Measurements from ENCODE around the gene ERG28. TPM values are rescaled to one million over a fixed set of nuclear protein-coding genes. Genes with fewer than 3 reads are reported as not detected.
"Not testable (repeated sequence)": the region's sequence is repeated elsewhere in the genome, so short reads cannot be mapped to it uniquely, and the experiment has no call there.

Gene ERG28
- total RNA-seq, 2 experiments from 2014 or later, result 25.9 to 26.8 TPM

DNA sequence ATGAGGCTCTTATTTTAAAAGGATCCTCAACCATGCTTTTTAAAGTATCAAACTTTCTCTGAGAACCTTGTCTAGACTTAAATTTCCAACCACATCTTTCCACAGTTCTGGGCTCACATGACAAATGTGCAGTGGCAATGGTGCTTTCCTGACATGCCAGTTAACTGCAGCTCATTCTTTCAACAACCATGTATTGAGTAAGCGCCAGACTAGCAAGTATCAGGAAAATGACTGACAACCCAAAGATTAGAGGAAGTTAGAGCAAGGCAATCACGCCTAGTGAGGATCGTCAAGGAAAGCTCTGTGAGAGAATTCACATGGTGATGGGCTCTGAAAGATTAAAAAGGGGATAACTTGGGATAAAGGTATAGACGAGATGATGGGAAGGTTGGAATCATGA is 46.5 kb downstream of the ERG28 start:
- POLR2A ChIA-PET, result no interaction called here
- CTCF ChIA-PET, result no interaction called here
- H3K27me3 Mint-ChIP-seq, result no peaks in the 10 kb centered on the region

DNA sequence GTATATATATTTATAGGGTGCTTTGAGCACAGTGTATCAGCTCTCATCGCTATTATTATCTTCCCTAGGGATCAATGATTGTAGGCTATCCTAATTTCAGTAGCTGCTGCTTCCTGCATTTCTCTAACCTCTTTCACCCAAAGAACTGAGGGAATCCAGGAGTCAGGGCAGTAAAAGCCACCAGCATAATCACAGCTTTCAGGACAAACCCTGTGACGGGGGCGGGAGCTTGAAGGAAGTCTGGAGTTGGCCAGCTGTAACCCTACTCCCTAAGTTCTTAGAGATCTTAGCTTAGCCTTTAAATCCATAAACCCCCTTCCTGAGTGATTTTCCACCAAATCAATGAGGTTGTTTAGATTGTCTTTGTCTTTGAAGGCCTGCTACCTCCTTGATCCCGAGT is 48.5 kb downstream of the ERG28 start:
- Mint-ChIP-seq H3K4me3 (no peak overlapping the region), H3K4me1 (ENCODE audit: low read depth) (peaks cover 5% of the 10 kb centered on the region), H3K36me3 (peaks cover 14% of the 10 kb centered on the region), H3K27ac (no peak overlapping the region), H3K9me3 (peaks cover 14% of the 10 kb centered on the region), H3K27me3 (no peaks in the 10 kb centered on the region)
- intact Hi-C loops (cut with micrococcal nuclease), result no loop called here
- no peak for DNase-seq
- CTCF ChIA-PET, result no interaction called here
- POLR2A ChIA-PET, result interaction anchor here (0.6 kb wide), 1 partner anchor 49 kb away, joined by 3 read pairs; the partner anchor contains the start of gene TTLL5

More for the DNA sequence above, 46.5 kb downstream of the ERG28 start:
- DNase-seq, result no peak
- intact Hi-C loops (cut with micrococcal nuclease), result no loop called here
- Mint-ChIP-seq H3K9me3 (peaks cover 2% of the 10 kb centered on the region), H3K4me1 (ENCODE audit: low read depth) (peaks cover 5% of the 10 kb centered on the region), H3K4me3 (no peak overlapping the region), H3K27ac (no peak overlapping the region), H3K36me3 (peaks cover 7% of the 10 kb centered on the region)

DNA sequence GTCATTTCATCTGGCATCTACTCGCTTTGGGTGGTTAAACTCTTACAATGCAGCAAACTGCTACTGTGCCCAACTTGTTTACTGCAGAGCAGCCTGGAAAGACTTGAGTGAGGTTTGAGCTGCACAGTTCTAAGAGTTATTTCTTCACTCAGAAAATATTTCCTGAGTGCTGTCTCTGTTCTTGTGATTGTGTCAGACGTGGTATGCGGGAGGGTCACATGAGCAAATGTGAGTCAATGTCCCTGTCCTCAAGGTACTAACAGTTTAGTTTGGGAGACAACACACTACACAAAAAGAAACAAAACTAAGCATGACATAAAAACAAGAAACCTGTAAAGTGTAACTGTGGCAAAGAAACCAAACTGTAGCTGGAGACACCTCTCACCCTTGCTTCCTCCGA is 49.8 kb downstream of the ERG28 start:
- intact Hi-C loops (cut with micrococcal nuclease), result no loop called here
- peaks cover 14% of the 10 kb centered on the region for H3K9me3 Mint-ChIP-seq

DNA sequence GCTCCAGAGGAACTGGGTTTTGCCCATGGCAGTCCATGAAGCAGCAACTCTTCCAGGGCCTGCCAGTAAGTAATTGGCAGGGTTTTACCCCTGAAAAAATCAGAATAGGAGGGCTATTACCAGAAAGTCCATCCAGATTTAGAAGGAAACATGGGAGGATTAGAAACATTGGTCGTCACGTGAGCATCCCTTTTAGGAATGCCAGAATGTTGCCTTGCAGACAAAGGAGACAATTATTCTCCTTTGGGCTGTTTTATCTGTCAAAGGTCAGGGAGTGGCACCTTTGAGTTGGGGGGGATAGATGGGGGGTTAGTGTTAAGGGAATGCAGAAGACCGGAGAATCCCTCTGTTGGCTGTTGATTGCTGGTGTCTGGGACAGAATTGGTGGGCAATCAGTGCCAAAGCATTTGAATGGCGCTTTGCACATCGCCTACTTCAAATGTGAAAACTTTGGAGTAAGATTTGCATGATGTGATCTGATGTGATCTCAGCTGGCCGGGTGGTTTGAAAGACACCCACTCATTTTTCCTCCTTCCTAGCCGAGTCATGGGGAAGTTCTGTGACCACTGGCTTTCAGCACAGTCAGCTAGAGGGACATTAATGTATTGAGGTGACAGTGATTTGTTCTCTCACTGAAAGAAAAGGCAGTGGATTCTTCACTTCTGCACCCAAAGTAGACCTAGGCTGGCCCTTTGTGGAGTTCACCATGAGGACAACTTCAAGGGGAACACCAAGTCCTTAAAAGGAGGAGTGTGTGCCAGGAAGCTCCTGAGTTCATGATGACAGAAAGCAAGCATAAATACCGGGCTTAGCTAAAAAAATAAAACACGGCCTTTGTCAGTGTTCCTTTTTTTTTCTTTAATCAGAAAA is 50.8 kb downstream of the ERG28 start:
- Mint-ChIP-seq H3K36me3 (peaks cover 15% of the 10 kb centered on the region), H3K4me1 (ENCODE audit: low read depth) (peaks cover 5% of the 10 kb centered on the region), H3K9me3 (peaks cover 14% of the 10 kb centered on the region), H3K27ac (no peak overlapping the region), H3K4me3 (no peak overlapping the region), H3K27me3 (no peaks in the 10 kb centered on the region)
- intact Hi-C loops (cut with micrococcal nuclease), result no loop called here
- ChIA-PET POLR2A (no interaction called here), CTCF (interaction anchor here (1.1 kb wide), 1 partner anchor 32 kb away, joined by 5 read pairs; no protein-coding TSS in a partner anchor)
- DNase-seq, result no peak

More for the DNA sequence above, 49.8 kb downstream of the ERG28 start:
- no peak overlapping the region for H3K27ac Mint-ChIP-seq
- peaks cover 5% of the 10 kb centered on the region for H3K4me1 Mint-ChIP-seq (ENCODE audit: low read depth)
- no peak for DNase-seq
- CTCF ChIA-PET, result interaction anchor here (1.2 kb wide), 1 partner anchor 372 kb away, joined by 3 read pairs; the partner anchor contains the start of gene TGFB3
- H3K36me3 Mint-ChIP-seq, result peaks cover 15% of the 10 kb centered on the region
- POLR2A ChIA-PET, result no interaction called here
- H3K27me3 Mint-ChIP-seq, result no peaks in the 10 kb centered on the region
- H3K4me3 Mint-ChIP-seq, result no peak overlapping the region

DNA sequence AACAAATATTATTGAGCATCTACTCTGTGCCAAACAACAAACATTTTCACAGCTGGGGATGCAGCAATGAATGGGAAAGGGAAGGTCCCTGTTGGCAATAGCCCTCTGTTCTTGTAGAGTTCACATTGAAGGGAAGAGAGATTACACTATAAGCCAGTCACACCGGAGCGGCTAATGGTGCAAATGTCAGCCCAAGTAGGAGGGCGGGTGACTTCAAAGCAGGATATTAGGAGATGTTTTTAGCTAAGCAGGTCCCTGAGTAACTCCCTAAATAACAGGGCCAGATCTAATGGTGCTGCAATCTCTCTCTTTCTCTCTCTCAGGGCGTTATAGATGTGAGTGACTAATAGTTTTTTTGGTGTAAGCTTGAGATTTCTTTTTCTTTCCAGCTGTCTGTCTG is 51.6 kb downstream of the ERG28 start:
- intact Hi-C loops (cut with micrococcal nuclease), result no loop called here
- no peak for DNase-seq
- peaks cover 14% of the 10 kb centered on the region for H3K9me3 Mint-ChIP-seq
- ChIA-PET CTCF (interaction anchor here (1.1 to 1.5 kb wide), 2 partner anchors 31 kb away, joined by 4 to 5 read pairs; no protein-coding TSS in a partner anchor), POLR2A (no interaction called here)
- H3K27ac Mint-ChIP-seq, result no peak overlapping the region
- peaks cover 15% of the 10 kb centered on the region for H3K36me3 Mint-ChIP-seq
- peaks cover 5% of the 10 kb centered on the region for H3K4me1 Mint-ChIP-seq (ENCODE audit: low read depth)
- H3K27me3 Mint-ChIP-seq, result no peaks in the 10 kb centered on the region
- no peak overlapping the region for H3K4me3 Mint-ChIP-seq

DNA sequence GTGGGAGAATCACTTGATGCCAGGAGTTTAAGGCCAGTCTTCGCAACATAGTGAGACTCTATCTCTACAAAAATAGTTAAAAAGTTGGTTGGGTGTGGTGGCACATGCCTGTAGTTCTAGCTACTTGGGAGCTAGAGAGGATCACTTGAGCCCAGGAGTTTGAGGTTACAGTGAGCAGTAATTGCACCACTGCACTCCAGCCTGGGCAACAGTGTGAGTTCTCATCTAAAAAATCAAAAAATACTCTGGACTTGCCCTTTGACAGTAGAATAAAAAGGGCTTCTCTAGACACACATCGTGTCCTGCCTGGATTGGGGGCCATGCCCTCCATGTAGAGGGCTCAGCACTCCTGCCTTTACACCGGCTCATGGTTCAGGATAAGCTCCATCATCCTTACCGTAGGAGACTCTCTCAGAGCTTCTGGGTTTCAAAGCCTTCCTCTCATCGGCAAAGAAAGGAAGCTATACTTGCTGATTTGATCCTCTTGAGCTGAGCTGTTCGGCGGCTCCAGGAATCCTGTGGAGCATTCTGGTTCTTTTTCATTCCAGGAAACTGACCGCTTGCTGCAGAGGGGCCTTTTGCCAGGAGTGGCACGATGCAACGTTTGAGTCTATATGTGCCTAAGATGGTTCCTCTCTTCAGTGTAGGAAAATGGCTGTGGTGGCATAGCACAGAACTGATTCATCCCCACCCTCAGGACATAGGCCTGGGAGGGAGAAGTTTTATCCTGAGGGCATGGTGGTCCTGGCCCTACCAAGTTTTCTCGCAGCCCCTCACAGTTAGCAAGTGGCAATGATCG is 52.6 kb downstream of the ERG28 start:
- Mint-ChIP-seq H3K9me3 (peaks cover 11% of the 10 kb centered on the region), H3K36me3 (peaks cover 13% of the 10 kb centered on the region), H3K4me3 (no peak overlapping the region), H3K27me3 (no peaks in the 10 kb centered on the region), H3K27ac (no peak overlapping the region), H3K4me1 (ENCODE audit: low read depth) (peaks cover 5% of the 10 kb centered on the region)
- DNase-seq, result no peak
- POLR2A ChIA-PET, result no interaction called here
- CTCF ChIA-PET, result interaction anchor here (0.5 to 1.5 kb wide), 2 partner anchors 11 to 30 kb away, joined by 4 read pairs; no protein-coding TSS in a partner anchor
- intact Hi-C loops (cut with micrococcal nuclease), result no loop called here

DNA sequence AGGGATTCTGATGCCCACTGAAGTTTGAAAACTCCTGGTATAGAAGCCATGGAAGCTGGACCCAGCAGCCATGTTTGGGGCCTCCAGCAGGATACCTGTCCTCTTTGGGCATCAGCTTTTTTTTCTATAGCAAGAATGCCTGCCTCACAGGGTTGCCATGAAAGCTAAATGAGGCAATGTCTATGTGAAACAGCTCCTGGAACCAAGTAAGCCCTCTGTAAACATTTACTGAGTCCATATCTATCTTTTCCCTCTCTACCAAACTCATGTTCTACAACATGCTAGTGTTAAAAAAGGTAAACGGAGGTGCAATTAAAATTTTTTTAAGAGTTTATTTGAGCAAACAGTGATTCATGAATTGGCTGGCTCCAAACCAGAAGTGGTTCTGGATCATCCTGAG is 53.6 kb downstream of the ERG28 start:
- POLR2A ChIA-PET, result no interaction called here
- CTCF ChIA-PET, result interaction anchor here (0.6 kb wide), 1 partner anchor 136 kb away, joined by 3 read pairs; no protein-coding TSS in a partner anchor
- Mint-ChIP-seq H3K4me3 (no peak overlapping the region), H3K27me3 (no peaks in the 10 kb centered on the region), H3K27ac (no peak overlapping the region), H3K9me3 (peaks cover 11% of the 10 kb centered on the region), H3K4me1 (ENCODE audit: low read depth) (peaks cover 5% of the 10 kb centered on the region), H3K36me3 (peaks cover 8% of the 10 kb centered on the region)
- intact Hi-C loops (cut with micrococcal nuclease), result no loop called here
- no peak for DNase-seq

DNA sequence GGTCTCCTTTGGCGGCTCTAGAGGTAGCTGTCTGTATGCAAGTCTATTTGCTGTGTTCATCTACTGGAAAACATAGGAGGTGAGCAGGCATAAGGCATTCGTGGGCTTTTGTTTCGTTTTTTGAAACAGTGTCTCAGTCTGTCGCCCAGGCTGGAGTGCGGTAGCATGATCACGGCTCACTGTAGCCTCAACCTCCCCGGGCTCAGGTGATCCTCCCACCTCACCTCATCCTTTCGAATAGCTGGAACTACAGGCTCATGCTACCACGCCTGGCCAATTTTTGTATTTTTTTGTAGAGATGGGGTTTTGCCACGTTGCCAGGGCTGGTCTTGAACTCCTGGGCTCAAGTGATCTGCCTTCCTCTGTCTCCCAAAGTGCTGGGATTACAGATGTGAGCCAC is 54.8 kb downstream of the ERG28 start:
- H3K27ac Mint-ChIP-seq, result no peak overlapping the region

DNA sequence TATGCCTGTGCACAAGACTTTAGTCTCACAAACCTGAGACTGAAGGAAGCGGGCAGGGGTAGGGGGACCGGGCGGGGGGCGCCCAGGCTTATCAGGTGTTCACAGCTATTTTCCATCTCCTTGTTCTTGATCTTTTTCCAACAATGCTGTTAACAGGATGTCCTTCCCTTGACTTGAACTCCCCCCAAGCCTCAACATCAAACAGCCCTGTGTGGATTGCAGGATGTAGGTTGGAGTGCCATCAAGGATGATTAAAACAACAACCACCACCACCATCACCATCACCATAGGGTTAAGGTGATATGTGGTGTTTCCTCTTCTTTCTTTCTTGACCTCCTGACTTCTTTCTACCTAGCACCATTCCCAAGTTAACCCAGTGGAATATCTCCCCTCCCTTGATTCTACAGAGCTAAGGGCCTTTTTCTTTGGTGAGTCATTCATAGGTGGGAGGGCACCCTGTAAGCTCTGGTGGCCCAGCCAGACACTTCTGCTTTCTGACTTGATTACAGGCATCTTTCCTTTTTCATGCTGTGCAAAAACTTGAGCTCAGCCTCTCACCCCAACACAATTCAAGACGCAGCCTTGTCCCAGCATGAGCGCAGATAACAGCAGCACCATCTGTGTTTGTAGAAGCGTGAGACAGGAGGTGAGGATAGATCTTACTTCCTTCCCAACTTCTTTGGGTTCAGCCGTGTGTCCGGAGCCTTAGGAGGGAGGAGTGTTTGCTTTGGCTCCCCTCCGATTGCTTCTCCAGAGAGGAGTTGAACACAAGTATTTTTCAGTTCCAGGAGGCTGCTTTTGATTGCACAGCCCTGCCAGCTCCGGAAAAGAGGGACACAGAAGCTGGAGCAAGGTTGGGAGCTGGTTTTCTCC is 55.5 kb downstream of the ERG28 start:
- ChIA-PET CTCF (no interaction called here), POLR2A (no interaction called here)
- H3K9me3 Mint-ChIP-seq, result peaks cover 11% of the 10 kb centered on the region
- peaks cover 5% of the 10 kb centered on the region for H3K4me1 Mint-ChIP-seq (ENCODE audit: low read depth)
- no peak for DNase-seq
- H3K4me3 Mint-ChIP-seq, result no peak overlapping the region
- H3K27ac Mint-ChIP-seq, result no peak overlapping the region
- intact Hi-C loops (cut with micrococcal nuclease), result no loop called here
- H3K36me3 Mint-ChIP-seq, result peaks cover 8% of the 10 kb centered on the region
- no peaks in the 10 kb centered on the region for H3K27me3 Mint-ChIP-seq

More for the DNA sequence above, 54.8 kb downstream of the ERG28 start:
- ChIA-PET POLR2A (no interaction called here), CTCF (no interaction called here)
- intact Hi-C loops (cut with micrococcal nuclease), result no loop called here
- no peaks in the 10 kb centered on the region for H3K27me3 Mint-ChIP-seq
- peaks cover 11% of the 10 kb centered on the region for H3K9me3 Mint-ChIP-seq
- H3K36me3 Mint-ChIP-seq, result peaks cover 8% of the 10 kb centered on the region
- DNase-seq, result no peak
- peaks cover 5% of the 10 kb centered on the region for H3K4me1 Mint-ChIP-seq (ENCODE audit: low read depth)
- no peak overlapping the region for H3K4me3 Mint-ChIP-seq

DNA sequence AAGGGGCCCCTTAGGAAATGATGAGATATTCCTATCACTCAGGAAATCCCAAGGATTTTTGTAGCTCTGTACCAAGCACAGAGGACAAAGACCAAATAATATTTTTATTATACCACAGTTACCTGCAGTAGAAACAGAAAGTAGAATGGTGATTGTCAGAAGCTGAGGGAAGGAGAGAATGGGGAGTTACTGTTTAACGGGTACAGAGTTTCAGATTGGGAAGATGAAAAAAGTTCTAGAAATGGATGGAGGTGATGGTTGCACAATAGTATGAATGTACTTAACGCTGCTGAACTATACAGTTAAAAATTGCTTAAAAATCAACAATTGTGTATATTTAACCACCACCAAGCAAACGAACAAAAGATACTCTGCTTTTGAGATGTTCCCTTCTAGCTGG is 58.2 kb downstream of the ERG28 start:
- ChIA-PET CTCF (no interaction called here), POLR2A (no interaction called here)
- no peaks in the 10 kb centered on the region for H3K4me1 Mint-ChIP-seq (ENCODE audit: low read depth)
- peaks cover 3% of the 10 kb centered on the region for H3K9me3 Mint-ChIP-seq
- intact Hi-C loops (cut with micrococcal nuclease), result no loop called here
- no peaks in the 10 kb centered on the region for H3K27me3 Mint-ChIP-seq
- H3K4me3 Mint-ChIP-seq, result no peak overlapping the region
- no peak overlapping the region for H3K27ac Mint-ChIP-seq
- DNase-seq, result no peak
- peaks cover 4% of the 10 kb centered on the region for H3K36me3 Mint-ChIP-seq

DNA sequence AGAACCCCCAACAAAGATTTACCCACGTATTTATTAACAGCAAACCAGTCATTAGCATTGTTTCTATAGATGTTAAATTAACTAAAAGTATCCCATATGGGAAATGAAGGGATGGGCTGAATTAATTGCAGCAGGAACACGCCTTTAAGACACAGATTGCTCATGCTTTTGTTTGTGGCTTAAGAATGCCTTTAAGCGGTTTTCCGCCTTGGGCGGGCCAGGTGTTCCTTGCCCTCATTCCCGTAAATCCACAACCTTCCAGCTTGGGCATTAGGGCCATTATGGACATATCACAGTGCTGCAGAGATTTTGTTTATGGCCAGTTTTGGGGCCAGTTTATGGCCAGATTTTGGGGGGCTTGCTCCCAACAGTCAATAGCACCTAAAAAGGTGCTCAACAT is 59.6 kb downstream of the ERG28 start:
- CTCF ChIA-PET, result interaction anchor here (0.6 kb wide), 1 partner anchor 27 kb away, joined by 3 read pairs; no protein-coding TSS in a partner anchor
- not testable (repeated sequence) for H3K4me1 Mint-ChIP-seq (ENCODE audit: low read depth)

More for the DNA sequence above, 59.6 kb downstream of the ERG28 start:
- H3K27ac Mint-ChIP-seq; POLR2A ChIA-PET; H3K36me3 Mint-ChIP-seq; DNase-seq; intact Hi-C loops (cut with micrococcal nuclease); H3K27me3 Mint-ChIP-seq; H3K4me3 Mint-ChIP-seq; H3K9me3 Mint-ChIP-seq: not testable (repeated sequence)

Data from activated CD4-positive, alpha-beta memory T cell treated with anti-CD3 and anti-CD28 coated beads for 36 hours (primary cell).